GM12875 (cell line): ENCODE data around the gene OXNAD1.

Experiments used
- H3K4me3 ChIP-seq: one replicate; pipeline ENCODE4 v1.5.1; 2011; ENCODE audit warnings: low read depth, low read length, control low read depth
- TF ChIP-seq, protein P1 (sequence below): IDR thresholded peaks from 2 replicates; pipeline ENCODE4 v1.5.1; 2011; ENCODE audit warnings: low read depth, mild to moderate bottlenecking, control low read depth, inconsistent platforms, low read length, moderate library complexity, borderline replicate concordance; ENCODE audit not compliant: insufficient read depth

Gene OXNAD1

DNA sequence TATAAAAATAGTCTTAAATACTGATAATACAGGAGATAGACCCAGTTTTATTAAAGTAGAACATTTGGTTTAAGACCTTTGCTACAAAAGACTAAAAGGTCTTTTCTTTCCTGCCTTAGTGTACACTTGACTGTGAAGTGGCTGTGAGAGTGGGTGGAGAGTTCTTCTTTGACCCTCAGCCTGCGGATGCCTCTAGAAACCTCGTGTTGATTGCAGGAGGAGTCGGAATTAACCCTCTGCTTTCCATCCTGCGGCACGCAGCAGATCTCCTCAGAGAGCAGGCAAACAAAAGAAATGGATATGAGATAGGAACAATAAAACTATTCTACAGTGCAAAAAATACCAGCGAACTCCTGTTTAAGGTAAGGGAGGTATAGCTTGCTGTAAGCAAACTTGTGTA is 36.5 kb downstream of the OXNAD1 start:
- no peak overlapping the region for H3K4me3 ChIP-seq

DNA sequence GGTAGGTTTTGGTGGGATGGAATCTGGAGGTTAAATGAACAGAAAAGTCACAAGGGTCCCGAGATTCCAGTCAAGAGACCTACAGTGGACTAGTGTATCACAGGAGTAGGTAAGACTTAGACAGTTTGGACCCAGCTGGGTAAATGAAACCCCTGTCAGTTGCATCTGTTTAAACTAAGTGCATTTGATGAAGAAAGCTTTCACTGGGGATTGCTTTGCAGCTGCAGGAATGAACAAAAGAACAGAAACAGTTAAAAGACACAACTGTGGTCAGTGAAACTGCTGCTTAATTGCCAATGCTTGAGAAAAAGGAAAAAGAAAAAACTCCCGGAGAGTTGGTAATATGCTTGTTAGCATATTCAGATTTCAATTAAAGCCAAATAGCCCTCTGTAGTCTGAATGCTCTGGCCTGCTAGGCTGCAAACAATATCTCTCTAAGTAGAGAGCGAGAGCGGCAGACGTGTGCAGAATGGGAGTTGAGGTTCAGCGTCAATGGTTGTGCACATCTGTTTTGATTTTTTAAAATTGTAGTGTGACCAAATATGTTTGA is 37.1 kb downstream of the OXNAD1 start:
- TF ChIP-seq, protein P1, sequence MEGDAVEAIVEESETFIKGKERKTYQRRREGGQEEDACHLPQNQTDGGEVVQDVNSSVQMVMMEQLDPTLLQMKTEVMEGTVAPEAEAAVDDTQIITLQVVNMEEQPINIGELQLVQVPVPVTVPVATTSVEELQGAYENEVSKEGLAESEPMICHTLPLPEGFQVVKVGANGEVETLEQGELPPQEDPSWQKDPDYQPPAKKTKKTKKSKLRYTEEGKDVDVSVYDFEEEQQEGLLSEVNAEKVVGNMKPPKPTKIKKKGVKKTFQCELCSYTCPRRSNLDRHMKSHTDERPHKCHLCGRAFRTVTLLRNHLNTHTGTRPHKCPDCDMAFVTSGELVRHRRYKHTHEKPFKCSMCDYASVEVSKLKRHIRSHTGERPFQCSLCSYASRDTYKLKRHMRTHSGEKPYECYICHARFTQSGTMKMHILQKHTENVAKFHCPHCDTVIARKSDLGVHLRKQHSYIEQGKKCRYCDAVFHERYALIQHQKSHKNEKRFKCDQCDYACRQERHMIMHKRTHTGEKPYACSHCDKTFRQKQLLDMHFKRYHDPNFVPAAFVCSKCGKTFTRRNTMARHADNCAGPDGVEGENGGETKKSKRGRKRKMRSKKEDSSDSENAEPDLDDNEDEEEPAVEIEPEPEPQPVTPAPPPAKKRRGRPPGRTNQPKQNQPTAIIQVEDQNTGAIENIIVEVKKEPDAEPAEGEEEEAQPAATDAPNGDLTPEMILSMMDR, result no peak
- H3K4me3 ChIP-seq, result no peak overlapping the region

More for the DNA sequence above, 36.5 kb downstream of the OXNAD1 start:
- TF ChIP-seq, protein P1, result no peak

DNA sequence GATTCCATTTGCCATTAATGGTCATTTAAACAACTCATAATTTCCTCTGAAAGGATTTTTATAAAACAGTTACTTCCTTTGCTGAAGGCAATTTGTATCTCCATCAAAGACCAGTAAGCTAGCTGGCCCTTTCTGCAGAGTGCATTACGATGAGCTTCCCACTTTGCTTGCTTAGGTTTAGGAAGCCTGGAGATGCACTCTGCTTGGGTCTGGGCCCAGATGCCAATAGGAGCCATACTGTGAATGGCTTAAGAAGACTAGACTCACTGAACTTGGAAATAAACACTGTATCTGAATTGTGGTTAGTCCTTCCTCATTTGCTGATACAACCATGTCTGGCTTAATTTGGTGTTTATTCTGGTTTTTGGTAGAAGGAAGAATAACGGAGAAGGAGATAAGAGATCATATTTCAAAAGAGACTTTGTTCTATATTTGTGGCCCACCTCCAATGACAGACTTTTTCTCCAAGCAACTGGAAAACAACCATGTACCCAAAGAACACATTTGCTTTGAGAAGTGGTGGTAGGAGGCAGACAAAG is 38.1 kb downstream of the OXNAD1 start:
- H3K4me3 ChIP-seq, result no peak overlapping the region
- TF ChIP-seq, protein P1, result no peak

DNA sequence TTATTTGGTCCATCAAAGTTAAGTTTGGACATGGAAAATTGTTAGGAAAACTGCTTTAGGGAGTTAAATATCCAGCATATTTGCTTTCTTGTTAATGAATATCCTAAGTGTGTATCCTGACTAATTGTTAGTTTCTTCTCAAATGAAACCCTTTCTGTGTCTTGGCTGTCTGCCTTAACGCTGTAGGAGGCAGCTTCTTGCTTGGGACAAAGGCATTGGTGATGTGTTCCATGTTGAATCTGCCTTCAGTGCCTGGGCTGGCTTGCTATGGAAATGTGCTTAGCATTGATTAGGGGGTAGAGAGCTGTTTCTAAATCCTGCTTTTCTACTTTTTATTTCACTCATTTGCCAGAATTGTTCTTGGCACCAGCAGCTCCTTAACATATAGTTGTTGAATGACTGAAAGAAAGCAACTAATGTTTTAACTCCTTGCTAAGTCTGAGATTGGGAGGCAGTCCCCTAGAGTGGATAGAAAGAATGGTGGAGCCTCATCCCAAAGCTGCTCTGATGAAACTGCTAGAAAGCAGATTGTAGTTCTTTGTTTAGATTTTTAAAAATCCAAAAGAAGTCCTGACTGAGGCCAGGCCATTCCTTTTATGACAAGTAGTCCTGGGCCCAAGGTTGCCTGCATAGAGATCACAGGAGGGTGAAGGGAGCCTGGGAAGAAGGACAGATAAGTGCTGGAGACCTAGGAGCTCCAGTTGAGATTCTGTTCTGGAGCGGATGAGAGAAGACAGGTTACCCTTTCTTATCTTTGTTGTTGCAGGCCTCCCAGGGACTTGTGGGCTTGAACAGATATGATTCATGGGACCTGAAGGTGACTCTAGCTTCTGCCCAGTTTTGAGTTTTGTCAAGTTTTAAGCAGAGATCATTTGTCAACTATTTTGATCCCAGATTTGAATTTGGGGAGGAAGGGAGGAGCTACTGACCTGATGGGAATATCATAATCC is 39.3 kb downstream of the OXNAD1 start:
- TF ChIP-seq, protein P1, result no peak

DNA sequence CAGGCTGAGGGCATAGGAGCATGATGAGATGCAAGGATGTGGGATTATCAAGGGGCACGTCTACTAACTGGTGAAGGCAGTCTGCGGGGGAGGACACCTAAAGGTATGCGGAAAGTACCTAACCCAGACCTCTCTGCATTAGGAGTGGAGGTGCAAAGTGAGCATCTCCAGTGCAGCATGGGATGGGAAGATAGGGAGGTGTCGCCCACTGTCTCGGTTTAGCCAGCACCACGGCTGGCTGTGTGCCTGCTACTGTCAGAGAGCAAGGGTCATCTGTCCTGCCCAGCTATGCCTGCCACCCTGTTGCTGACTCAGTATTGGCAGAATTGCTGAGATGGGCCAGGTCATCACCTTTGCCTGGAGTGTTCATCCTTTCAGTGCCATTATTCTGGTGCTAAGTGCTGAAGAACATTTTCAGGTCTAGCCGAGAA is 40.1 kb downstream of the OXNAD1 start:
- TF ChIP-seq, protein P1, result no peak

More for the DNA sequence above, 39.3 kb downstream of the OXNAD1 start:
- no peak overlapping the region for H3K4me3 ChIP-seq

DNA sequence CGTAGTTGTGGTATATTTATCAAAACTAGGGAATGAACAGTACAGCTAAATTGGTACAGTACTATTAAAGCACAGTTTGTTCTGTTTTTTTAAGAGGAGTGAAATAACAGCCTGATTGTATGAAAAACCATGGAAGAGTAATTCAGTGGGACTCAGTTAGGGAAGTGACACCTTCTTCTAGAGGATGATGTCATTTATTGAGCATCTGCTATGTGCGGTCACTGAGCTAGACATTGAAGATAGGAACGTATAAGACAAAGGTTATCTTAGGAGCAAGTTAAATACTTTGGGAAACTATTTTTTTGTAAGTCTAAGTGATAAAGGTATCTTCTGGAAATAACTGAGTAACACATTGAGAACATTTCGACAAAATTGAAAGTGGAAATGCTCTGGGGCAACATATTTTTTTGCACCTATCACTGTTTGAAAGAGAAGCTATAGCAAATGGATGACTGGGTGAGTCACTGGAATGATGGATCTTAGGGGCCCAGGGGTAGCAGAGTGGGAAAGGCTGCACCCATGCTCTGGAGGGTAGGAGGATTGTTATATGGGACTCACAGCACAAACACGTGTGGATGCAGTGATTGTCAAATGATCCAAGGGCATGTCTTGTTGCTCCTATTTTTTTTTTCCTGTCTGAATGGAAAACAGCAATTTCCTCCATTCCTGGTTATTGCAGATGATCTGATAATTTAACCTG is 43.0 kb downstream of the OXNAD1 start:
- H3K4me3 ChIP-seq, result no peak overlapping the region
- TF ChIP-seq, protein P1, result no peak

More for the DNA sequence above, 40.1 kb downstream of the OXNAD1 start:
- no peak overlapping the region for H3K4me3 ChIP-seq
